ENCODE results near the gene SPCS2.

DNA sequence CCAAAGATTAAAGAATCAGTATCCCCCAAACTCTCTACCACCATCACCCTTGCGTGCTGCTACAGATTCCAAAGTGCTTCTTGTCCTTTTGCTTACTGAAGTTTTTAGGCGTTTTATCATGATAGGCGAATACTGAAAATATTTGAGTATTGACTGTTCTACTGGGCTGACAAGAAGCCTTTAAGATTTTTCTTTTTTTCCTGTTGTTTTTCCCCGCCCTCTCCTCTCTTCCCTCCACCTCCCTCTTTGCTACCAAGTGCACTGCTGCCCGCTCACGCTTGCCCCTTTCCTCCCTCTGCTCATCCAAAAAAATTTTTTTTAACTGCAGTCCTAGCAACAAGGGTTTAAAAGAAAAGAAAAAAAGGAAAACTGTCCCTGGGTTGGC, 679 bp downstream of the SPCS2 start:
- no peak for TF ChIP-seq POLR2AphosphoS5 (IDR thresholded peaks at IDR 0.05)
- TF ChIP-seq POLR2A (IDR thresholded peaks at IDR 0.05) = no peak
- TF ChIP-seq, protein P1, sequence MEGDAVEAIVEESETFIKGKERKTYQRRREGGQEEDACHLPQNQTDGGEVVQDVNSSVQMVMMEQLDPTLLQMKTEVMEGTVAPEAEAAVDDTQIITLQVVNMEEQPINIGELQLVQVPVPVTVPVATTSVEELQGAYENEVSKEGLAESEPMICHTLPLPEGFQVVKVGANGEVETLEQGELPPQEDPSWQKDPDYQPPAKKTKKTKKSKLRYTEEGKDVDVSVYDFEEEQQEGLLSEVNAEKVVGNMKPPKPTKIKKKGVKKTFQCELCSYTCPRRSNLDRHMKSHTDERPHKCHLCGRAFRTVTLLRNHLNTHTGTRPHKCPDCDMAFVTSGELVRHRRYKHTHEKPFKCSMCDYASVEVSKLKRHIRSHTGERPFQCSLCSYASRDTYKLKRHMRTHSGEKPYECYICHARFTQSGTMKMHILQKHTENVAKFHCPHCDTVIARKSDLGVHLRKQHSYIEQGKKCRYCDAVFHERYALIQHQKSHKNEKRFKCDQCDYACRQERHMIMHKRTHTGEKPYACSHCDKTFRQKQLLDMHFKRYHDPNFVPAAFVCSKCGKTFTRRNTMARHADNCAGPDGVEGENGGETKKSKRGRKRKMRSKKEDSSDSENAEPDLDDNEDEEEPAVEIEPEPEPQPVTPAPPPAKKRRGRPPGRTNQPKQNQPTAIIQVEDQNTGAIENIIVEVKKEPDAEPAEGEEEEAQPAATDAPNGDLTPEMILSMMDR (IDR thresholded peaks at IDR 0.05) = no peak

Measured in transverse colon (tissue), 4 donors.